HepG2 (cell line): ENCODE measurements around the gene SLC17A5. TPM values are rescaled to one million over a fixed set of nuclear protein-coding genes. Genes with fewer than 3 reads are reported as not detected.

Source experiments
- JDP2 ChIP-seq: sonication (generic); formaldehyde crosslinking; IDR thresholded peaks from 2 replicates; pipeline ENCODE4 v1.8.1; 2022; ENCODE audit warnings: missing genetic modification reagents, borderline replicate concordance
- KMT2A ChIP-seq: sonication (generic); formaldehyde crosslinking; IDR thresholded peaks from 2 replicates; pipeline ENCODE4 v1.4.0; 2020; ENCODE audit warnings: missing genetic modification reagents
- MAFK ChIP-seq, 2 experiments: IDR thresholded peaks in 1 of 2; conservative IDR thresholded peaks in 1 of 2; 2 replicates each; pipeline ENCODE4 v1.6.1; 2011; ENCODE audit warnings: improper control_type of control experiment in 2 of 2, low read length in 2 of 2
- NBN ChIP-seq: fragments of 450-650 bp; conservative IDR thresholded peaks from 2 replicates; pipeline ENCODE4 v1.6.1; 2017
- NFATC3 ChIP-seq: sonication (generic); formaldehyde crosslinking; IDR thresholded peaks from 2 replicates; pipeline ENCODE4 v1.5.1; 2020; ENCODE audit warnings: mild to moderate bottlenecking, missing genetic modification reagents
- RNF2 ChIP-seq: fragments of 450-650 bp; conservative IDR thresholded peaks from 2 replicates; pipeline ENCODE4 v1.6.1; 2016; ENCODE audit warnings: low read depth
- XBP1 ChIP-seq: sonication (generic); formaldehyde crosslinking; IDR thresholded peaks from 2 replicates; pipeline ENCODE4 v1.5.0; 2020; ENCODE audit warnings: missing genetic modification reagents
- ZNF24 ChIP-seq: fragments of 450-650 bp; IDR thresholded peaks from 2 replicates; pipeline ENCODE4 v1.6.1; 2017; ENCODE audit warnings: antibody characterized with exemption, mild to moderate bottlenecking
- ZNF30 ChIP-seq: sonication (generic); formaldehyde crosslinking; IDR thresholded peaks from 2 replicates; pipeline ENCODE4 v1.5.0; 2020; ENCODE audit warnings: mild to moderate bottlenecking, missing genetic modification reagents
- ZNF576 ChIP-seq: sonication (generic); formaldehyde crosslinking; IDR thresholded peaks from 2 replicates; pipeline ENCODE4 v1.4.0; 2020; ENCODE audit warnings: mild to moderate bottlenecking, missing genetic modification reagents
- ZSCAN30 ChIP-seq: sonication (generic); formaldehyde crosslinking; IDR thresholded peaks from 2 replicates; pipeline ENCODE4 v1.5.0; 2020; ENCODE audit warnings: mild to moderate bottlenecking, missing genetic modification reagents
- polyA plus RNA-seq, 8 experiments: library from polyadenylated mRNA; depleted of rRNA in 3 of 8; stranded (reverse) in 7 of 8; unstranded in 1 of 8; fragments of >200 nt; fragmentation: Illumina TruSeq in 4 of 8; extraction: Trizol in 4 of 8; gene quantifications; 2 replicates each; pipeline versions ENCODE4 v1.2.1 to v1.2.3, GENCODE V29; 2011 to 2016; ENCODE audit warnings: low read depth in 4 of 8, missing spikeins in 1 of 8, mixed read lengths in 1 of 8; ENCODE audit not compliant: insufficient read depth in 1 of 8
- total RNA-seq, 5 experiments: library from RNA; depleted of rRNA; stranded (reverse); fragments of >200 nt; fragmentation: Illumina TruSeq; extraction: Trizol; gene quantifications; 2 replicates each; pipeline ENCODE4 v1.2.3, GENCODE V29; 2016; ENCODE audit warnings: low read depth in 1 of 5
- TF ChIP-seq, protein P1 (sequence below): sonication (generic); formaldehyde crosslinking; IDR thresholded peaks from 2 replicates; pipeline ENCODE4 v1.4.0; 2020; ENCODE audit warnings: mild to moderate bottlenecking, missing genetic modification reagents
- TF ChIP-seq, protein P2 (sequence below): sonication (generic); formaldehyde crosslinking; IDR thresholded peaks from 2 replicates; pipeline ENCODE4 v1.5.0; 2020; ENCODE audit warnings: mild to moderate bottlenecking, missing genetic modification reagents, borderline replicate concordance
- TF ChIP-seq, protein P3 (sequence below): sonication (generic); formaldehyde crosslinking; IDR thresholded peaks from 2 replicates; pipeline ENCODE4 v1.4.0; 2020; ENCODE audit warnings: missing genetic modification reagents

Gene SLC17A5
- total and polyA plus RNA-seq, 2 of the 13 experiments (the other 11 are each of a cell fraction or from before 2014, with no cell fraction given), result 18.3 to 20.5 TPM

DNA sequence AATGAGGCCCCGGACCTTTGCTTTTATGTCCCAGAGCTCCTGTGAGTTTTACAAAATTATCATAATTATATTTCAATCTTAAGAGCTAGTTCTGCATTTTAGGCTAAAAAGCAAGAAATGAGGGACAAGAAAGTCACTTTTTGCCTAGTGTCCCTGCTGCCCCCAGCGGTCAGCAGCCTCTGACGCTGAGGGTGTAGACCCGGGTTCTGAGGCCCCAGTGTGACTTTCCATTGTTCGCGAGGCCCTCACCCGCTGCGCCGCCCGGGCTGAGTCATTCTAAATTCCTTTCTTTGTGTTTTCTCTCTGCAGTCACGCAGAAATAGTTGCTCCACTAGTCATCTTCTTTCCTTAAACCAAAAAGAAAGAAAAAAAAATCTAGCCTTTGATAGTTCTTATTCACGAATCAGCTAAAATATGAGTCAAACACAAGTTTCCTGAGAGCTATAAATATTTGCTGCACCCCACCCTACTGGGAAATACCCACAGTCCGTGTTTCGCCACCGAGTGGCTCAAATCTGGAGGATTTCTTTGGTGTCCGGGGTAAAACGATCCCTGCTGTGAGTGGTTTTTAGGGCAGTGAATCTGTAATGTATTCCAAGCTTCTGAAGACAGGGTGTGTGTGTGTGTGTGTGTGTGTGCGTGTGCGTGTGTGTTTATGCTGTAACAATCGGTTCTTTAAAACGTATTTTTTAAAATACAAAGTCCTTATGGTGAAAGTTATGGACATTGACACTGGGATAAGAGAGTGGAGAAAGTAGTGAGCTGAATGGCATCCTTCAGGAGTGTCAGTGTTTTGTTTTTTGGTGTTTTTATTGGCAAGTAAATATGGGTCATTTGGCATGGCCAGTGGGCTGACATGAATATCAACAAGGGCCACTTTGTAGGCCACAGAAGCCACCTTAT is 73.3 kb downstream of the SLC17A5 start (continued):
- TF ChIP-seq, protein P1, sequence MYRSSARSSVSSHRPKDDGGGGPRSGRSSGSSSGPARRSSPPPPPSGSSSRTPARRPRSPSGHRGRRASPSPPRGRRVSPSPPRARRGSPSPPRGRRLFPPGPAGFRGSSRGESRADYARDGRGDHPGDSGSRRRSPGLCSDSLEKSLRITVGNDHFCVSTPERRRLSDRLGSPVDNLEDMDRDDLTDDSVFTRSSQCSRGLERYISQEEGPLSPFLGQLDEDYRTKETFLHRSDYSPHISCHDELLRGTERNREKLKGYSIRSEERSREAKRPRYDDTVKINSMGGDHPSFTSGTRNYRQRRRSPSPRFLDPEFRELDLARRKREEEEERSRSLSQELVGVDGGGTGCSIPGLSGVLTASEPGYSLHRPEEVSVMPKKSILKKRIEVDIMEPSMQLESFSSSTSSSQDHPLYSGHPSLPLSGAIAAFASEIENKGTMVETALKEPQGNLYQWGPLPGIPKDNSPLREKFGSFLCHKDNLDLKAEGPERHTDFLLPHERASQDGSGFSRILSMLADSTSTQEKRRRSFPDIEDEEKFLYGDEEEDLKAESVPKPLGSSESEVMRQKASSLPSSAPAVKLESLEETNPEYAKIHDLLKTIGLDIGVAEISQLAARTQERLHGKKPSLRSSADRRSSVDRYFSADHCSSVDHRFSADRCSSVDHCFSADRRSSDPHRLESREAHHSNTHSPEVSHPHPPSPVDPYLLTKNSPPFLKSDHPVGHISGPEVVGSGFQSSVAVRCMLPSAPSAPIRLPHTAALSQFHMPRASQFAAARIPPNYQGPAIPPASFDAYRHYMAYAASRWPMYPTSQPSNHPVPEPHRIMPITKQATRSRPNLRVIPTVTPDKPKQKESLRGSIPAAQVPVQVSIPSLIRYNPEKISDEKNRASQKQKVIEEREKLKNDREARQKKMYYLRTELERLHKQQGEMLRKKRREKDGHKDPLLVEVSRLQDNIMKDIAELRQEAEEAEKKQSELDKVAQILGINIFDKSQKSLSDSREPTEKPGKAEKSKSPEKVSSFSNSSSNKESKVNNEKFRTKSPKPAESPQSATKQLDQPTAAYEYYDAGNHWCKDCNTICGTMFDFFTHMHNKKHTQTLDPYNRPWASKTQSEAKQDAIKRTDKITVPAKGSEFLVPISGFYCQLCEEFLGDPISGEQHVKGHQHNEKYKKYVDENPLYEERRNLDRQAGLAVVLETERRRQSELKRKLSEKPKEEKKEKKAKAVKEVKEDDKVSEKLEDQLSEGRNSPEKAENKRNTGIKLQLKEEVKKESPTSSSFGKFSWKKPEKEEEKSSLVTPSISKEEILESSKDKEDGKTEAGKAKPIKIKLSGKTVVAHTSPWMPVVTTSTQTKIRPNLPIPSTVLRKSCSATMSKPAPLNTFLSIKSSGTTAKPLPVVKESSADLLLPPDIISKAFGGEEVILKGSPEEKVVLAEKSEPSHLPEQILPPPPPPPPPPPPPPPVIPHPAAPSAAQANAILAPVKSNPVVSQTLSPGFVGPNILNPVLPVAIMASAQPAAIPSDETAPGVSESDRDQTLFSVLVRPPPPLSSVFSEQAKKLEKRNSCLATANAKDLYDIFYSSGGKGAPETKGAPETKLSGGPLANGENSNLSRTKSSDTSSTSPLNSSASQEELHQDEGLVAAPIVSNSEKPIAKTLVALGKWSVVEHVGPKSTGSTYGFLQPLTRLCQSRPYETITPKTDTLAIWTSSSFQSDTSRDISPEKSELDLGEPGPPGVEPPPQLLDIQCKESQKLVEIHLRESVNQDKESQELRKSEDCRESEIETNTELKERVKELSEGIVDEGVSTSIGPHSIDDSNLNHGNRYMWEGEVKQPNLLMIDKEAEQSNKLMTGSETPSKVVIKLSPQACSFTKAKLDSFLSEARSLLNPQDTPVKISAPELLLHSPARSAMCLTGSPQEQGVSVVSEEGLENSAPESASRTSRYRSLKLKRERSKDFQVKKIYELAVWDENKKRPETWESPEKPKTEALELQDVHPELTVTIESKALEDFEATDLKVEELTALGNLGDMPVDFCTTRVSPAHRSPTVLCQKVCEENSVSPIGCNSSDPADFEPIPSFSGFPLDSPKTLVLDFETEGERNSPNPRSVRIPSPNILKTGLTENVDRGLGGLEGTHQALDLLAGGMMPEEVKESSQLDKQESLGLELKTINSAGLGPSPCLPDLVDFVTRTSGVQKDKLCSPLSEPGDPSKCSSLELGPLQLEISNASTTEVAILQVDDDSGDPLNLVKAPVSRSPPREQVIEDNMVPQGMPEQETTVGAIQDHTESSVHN (CRISPR knock-in tag), result no peak
- TF ChIP-seq NFATC3 (CRISPR knock-in tag), result no peak
- no peak for TF ChIP-seq ZNF24
- TF ChIP-seq JDP2 (CRISPR knock-in tag), result no peak
- TF ChIP-seq, protein P2, sequence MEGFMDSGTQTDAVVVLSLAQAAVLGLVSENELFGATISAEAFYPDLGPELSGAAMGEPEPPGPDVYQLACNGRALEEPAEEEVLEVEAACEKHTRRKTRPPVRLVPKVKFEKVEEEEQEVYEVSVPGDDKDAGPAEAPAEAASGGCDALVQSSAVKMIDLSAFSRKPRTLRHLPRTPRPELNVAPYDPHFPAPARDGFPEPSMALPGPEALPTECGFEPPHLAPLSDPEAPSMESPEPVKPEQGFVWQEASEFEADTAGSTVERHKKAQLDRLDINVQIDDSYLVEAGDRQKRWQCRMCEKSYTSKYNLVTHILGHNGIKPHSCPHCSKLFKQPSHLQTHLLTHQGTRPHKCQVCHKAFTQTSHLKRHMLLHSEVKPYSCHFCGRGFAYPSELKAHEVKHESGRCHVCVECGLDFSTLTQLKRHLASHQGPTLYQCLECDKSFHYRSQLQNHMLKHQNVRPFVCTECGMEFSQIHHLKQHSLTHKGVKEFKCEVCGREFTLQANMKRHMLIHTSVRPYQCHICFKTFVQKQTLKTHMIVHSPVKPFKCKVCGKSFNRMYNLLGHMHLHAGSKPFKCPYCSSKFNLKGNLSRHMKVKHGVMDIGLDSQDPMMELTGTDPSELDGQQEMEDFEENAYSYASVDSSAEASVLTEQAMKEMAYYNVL (CRISPR knock-in tag), result peak; percentile 64; the same call in 1 of the 2 replicates
- 0 out of 4 replicates have a peak, but pooled peaks have one; percentile 12 to 29 for TF ChIP-seq MAFK (conservative IDR thresholded peaks at IDR 0.05 in 1 of 2, IDR thresholded peaks at IDR 0.05 in 1 of 2; ENCODE audit: low read length in 2 of 2)
- TF ChIP-seq ZNF30, result no peak
- no peak for TF ChIP-seq ZNF576 (CRISPR knock-in tag)
- 0 out of 2 replicates have a peak, but pooled peaks have one; percentile 20 for TF ChIP-seq KMT2A
- TF ChIP-seq ZSCAN30, result no peak
- no peak for TF ChIP-seq XBP1 (CRISPR knock-in tag)
- TF ChIP-seq NBN, result no peak
- TF ChIP-seq, protein P3, sequence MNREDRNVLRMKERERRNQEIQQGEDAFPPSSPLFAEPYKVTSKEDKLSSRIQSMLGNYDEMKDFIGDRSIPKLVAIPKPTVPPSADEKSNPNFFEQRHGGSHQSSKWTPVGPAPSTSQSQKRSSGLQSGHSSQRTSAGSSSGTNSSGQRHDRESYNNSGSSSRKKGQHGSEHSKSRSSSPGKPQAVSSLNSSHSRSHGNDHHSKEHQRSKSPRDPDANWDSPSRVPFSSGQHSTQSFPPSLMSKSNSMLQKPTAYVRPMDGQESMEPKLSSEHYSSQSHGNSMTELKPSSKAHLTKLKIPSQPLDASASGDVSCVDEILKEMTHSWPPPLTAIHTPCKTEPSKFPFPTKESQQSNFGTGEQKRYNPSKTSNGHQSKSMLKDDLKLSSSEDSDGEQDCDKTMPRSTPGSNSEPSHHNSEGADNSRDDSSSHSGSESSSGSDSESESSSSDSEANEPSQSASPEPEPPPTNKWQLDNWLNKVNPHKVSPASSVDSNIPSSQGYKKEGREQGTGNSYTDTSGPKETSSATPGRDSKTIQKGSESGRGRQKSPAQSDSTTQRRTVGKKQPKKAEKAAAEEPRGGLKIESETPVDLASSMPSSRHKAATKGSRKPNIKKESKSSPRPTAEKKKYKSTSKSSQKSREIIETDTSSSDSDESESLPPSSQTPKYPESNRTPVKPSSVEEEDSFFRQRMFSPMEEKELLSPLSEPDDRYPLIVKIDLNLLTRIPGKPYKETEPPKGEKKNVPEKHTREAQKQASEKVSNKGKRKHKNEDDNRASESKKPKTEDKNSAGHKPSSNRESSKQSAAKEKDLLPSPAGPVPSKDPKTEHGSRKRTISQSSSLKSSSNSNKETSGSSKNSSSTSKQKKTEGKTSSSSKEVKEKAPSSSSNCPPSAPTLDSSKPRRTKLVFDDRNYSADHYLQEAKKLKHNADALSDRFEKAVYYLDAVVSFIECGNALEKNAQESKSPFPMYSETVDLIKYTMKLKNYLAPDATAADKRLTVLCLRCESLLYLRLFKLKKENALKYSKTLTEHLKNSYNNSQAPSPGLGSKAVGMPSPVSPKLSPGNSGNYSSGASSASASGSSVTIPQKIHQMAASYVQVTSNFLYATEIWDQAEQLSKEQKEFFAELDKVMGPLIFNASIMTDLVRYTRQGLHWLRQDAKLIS (CRISPR knock-in tag), result no peak
- TF ChIP-seq RNF2, result no peak
